Effector CD8-positive, alpha-beta T cell (primary cell): ENCODE results near the gene ANK3.

Source experiments
- DNase-seq: peaks from one replicate; lab custom pipeline; 2025; lab: John Stamatoyannopoulos, UW

Gene ANK3

GRCh38 chr10:60234551-60234950, 155.1 kb downstream of the ANK3 start:
- DNase-seq: no peak

- no peak for DNase-seq
These were observed 158.8 kb downstream of the ANK3 start for GRCh38 chr10:60230892-60231291.

GRCh38 chr10:60224066-60224705, 165.5 kb downstream of the ANK3 start:
- DNase-seq: no peak

GRCh38 chr10:60222047-60222446, 167.6 kb downstream of the ANK3 start:
- DNase-seq: no peak

GRCh38 chr10:60212195-60212594, 177.5 kb downstream of the ANK3 start:
- no peak for DNase-seq

- DNase-seq: no peak
These were observed 179.7 kb downstream of the ANK3 start for GRCh38 chr10:60209874-60210570.

- DNase-seq: no peak
These were observed 180.9 kb downstream of the ANK3 start for GRCh38 chr10:60208676-60209269.

- DNase-seq: no peak
These were observed 181.8 kb downstream of the ANK3 start for GRCh38 chr10:60207894-60208293.

GRCh38 chr10:60206735-60207134, 182.9 kb downstream of the ANK3 start:
- DNase-seq: no peak

- DNase-seq: no peak
These were observed 183.9 kb downstream of the ANK3 start for GRCh38 chr10:60205741-60206140.

- DNase-seq: no peak
These were observed 185.6 kb downstream of the ANK3 start for GRCh38 chr10:60203993-60204618.

GRCh38 chr10:60200682-60201053, 189.0 kb downstream of the ANK3 start:
- DNase-seq: no peak

GRCh38 chr10:60200012-60200681, 189.5 kb downstream of the ANK3 start:
- DNase-seq: no peak

- no peak for DNase-seq
These were observed 192.5 kb downstream of the ANK3 start for GRCh38 chr10:60197206-60197605.

GRCh38 chr10:60194421-60194820, 195.3 kb downstream of the ANK3 start:
- no peak for DNase-seq

GRCh38 chr10:60192946-60193345, 196.7 kb downstream of the ANK3 start:
- DNase-seq: no peak

- DNase-seq: no peak
These were observed 199.7 kb downstream of the ANK3 start for GRCh38 chr10:60189861-60190475.

GRCh38 chr10:60188548-60188947, 201.1 kb downstream of the ANK3 start:
- DNase-seq: no peak

GRCh38 chr10:60187691-60188090, 202.0 kb downstream of the ANK3 start:
- no peak for DNase-seq

- no peak for DNase-seq
These were observed 203.2 kb downstream of the ANK3 start for GRCh38 chr10:60186315-60187071.

GRCh38 chr10:60185421-60185820, 204.3 kb downstream of the ANK3 start:
- no peak for DNase-seq
